HG03108 (cell line): ENCODE measurements around the gene DPEP1.
A peak's percentile ranks its signal among the peaks of the same experiment; 100 is the strongest.
"Not testable (repeated sequence)": the region's sequence is repeated elsewhere in the genome, so short reads cannot be mapped to it uniquely, and the experiment has no call there.

Experiments used
- ATAC-seq: cut with Tn5 transposase; IDR thresholded peaks from one replicate; pipeline ENCODE4 v1.9.1; 2021; ENCODE audit warnings: moderate library complexity; ENCODE audit not compliant: unreplicated experiment

Gene DPEP1

DNA sequence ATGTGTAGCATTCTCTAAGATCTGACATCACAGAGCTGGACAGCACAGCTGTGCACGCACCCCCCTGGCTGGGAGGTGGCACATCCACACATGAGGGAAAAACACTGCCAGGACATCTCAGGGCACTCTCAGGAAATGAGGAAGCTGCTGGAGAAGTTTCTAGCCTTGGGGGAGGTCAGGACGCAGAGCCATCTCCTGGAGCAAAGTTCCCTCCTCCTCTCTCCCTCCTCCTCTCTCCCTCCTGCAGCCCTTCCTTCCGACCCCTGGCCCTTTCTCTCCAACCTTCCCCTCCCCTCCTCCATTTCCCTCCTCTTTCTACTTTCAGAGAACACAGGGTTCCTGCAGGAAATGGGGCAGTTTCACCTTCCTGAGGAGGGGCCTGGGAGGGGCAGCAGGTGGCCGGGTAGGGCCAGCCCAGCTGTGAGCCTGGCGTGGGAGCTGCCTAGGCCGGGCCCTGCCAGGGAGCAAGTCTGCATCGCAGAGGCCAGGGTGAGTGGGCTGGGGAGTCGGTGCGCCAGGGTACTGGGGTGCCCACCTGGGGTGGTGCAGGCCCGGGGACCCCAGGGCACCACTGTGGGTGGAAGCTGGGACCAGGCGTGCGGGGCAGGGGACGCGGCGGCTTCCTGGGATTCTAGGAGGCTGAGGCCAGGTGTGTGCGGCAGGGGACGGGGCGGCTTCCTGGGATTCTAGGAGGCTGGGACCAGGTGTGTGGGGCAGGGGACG, at the start of gene DPEP1:
TSS of gene DPEP1 (plus strand) at position 412 of the 723 bp plus-strand sequence. CDS start 16,769 bp downstream, outside the sequence.
- ATAC-seq = no peak

- ATAC-seq = no peak
Observed at GRCh38 chr16:89564476-89565255, 48.8 kb upstream of the DPEP1 start.

GRCh38 chr16:89565256-89565505, 48.3 kb upstream of the DPEP1 start:
- no peak for ATAC-seq

GRCh38 chr16:89565506-89566372, 47.7 kb upstream of the DPEP1 start:
- no peak for ATAC-seq

DNA sequence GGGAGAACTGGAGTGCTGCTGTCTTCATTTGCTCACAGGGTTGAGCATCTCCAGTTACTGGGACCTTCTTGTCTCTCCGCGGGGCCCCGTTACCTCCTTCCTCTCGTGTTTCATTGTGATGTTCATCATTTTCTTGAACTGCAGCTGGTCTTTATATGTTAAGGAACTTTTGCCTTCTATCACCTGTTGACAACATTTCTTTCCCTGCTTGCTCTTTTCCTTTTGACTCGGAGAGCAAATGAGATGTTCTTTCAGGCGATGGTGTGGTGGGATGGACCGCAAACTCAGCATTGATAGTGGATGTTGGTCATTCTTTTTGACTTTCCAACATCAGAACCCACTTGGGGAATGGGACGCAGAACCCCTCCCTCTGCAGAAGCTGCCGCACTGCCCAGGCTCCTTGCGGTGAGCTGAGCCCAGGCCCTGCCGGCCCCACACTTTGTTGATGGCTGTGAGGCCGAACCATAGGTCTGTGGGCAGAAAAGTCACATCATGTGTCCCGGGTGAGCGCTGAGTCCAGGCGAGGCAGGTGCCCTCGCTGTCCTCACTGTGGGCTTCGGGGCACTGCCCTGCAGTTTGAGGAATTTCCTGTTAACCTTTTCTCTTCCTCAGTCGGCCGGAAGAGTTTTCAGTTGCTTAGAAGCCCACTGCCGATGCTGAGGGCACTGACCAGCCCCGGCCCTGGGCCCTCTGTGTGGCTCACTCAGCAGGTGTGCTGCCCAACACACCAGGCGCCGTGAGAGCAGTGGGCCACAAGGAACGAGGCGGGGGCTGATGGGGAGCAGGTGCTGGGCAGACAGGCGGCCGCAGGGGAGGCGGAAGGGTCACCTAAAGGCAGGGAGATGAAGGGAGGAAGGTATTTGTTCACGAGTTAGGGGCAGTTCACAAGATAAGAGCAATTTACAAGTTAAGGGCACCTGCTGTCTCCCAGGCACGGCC, 45.5 kb upstream of the DPEP1 start:
- no peak for ATAC-seq

DNA sequence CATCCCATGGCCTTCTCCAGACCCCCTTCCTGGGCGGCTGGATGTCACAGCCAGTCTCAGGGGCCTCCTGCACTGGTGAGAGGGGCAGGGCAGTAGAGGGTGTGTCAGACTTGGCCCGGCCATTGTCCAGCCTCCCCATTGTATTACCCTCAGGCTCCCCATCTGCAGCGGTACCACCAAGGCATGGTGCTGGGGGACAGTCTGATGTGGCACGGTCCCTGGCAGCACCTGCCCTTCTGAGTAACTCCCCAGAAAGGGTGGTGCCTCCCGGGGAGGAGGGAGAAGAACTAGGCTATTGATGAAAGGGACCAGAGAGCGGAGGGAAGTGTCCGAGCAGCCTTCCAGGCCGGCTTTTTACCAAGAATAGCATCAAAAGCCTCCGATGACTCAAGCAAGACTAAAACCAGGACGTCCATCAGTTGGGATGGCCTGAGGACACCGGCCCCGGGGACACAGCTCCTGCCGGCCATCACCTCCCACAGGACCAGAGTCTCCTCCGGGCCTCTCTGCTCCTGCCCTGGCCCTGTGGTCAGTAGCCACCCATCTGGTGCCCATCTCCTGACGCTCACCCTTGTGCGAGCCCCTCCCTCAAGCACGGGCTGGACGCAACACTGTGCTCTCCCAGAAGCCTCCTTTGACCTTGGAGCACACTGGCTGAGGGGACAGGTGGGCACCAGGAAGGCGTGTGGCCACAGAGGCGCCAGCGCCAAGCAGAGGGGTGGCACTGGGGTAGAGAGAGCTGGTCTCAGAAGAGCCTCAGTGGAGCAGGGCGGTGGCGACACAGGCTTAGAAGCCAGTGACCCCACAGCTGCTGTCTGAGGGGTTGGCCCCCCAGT, 43.7 kb upstream of the DPEP1 start:
- ATAC-seq = no peak

DNA sequence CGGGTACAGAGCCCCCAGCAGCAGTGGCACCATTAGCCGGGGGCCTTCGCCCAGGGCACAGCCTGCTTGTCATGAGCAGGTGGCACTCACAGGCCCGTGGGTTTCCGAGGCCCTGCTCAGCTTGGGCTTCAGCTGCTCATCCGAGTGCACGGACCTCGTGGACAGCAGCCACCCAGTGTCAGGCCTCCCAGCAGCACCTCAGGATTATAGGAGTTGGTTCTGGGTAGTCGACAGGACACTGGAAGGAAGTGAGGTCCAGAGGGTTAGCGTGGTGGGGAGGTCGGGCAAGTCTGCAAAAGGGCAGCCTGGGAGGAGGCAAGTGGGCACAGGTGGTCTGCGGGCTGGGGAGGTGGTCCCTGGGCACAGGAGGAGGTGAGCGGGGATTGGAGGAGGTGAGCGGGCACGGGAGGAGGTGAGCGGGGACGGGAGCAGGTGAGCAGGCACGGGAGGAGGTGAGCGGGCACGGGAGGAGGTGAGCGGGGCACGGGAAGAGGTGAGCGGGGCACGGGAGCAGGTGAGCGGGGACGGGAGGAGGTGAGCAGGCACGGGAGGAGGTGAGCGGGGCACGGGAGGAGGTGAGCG, 43.0 kb upstream of the DPEP1 start:
- ATAC-seq = no peak

DNA sequence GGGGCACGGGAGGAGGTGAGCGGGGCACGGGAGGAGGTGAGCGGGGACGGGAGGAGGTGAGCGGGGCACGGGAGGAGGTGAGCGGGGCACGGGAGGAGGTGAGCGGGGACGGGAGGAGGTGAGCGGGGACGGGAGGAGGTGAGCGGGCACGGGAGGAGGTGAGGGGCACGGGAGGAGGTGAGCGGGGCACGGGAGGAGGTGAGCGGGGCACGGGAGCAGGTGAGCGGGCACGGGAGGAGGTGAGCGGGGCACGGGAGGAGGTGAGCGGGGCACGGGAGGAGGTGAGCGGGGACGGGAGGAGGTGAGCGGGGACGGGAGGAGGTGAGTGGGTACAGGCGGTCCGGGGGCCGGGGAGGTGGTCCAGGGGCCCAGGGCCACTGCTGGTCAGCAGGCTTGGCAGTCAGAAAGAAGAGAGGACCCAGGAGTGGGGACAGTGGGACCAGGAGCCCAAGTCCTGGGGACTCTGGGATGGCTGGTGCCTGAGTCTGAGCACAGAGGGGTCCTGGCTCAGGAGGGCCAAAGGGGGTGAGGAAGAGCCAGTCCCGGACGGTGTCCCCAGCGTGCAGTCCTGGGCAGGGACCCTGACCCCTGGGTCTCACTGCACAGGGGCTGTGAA, 42.4 kb upstream of the DPEP1 start:
- ATAC-seq = not testable (repeated sequence)

- no peak for ATAC-seq
Observed at GRCh38 chr16:89571636-89572035, 41.8 kb upstream of the DPEP1 start.

DNA sequence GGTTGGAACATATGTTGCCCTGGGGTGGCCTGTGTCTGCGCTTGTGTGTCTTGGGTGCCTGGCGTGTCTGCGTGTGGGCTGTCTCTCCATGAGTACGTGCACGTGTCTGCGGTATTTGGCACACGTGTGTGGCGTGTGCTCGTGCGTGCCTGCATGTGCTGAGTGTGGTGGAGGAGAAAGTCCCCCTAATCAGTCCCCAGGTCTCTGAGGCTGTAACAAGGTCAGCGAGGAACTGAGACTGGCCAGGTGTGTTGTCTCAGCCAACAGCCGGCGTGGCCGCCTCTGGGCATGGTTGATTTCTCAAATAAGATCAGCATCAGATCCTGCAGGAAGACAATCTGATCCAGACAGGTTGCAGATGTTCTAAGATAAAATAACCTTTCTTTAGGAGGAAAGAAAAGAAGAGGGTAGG, 41.4 kb upstream of the DPEP1 start:
- ATAC-seq = no peak

DNA sequence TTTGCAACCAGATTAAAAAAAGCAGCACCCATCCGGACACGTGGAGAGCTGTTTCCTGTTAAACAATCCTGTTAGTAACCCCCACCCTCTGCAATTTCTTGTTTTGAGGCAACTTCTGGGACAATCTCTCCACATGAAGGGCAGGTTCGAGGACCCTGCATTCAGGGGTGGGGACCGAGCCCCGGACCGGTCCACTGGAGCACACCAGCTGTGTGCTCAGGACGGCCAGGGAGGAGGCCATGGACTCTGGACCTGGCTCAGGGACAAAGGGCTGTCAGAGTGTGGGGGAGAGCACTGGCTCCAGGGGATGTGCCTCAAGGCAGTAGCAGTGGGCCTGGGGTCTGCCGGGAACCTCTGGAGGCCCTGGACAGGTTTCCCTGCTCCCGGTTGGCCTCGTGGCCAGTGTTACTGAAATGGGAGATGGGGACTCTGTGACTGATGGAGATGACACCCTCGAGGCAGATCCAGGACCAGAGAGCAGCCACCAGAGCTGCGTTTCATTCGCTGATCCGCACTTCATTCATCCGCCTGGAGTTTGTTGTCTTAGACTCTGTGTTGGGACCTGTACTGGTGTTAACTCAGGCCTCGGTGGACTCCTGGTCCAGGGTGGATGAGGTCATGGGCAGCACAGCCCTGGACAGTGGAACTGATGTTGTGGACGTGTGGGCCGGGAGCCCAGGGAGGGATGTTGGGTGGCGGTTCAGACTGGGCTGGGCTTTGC, 40.8 kb upstream of the DPEP1 start:
- no peak for ATAC-seq

DNA sequence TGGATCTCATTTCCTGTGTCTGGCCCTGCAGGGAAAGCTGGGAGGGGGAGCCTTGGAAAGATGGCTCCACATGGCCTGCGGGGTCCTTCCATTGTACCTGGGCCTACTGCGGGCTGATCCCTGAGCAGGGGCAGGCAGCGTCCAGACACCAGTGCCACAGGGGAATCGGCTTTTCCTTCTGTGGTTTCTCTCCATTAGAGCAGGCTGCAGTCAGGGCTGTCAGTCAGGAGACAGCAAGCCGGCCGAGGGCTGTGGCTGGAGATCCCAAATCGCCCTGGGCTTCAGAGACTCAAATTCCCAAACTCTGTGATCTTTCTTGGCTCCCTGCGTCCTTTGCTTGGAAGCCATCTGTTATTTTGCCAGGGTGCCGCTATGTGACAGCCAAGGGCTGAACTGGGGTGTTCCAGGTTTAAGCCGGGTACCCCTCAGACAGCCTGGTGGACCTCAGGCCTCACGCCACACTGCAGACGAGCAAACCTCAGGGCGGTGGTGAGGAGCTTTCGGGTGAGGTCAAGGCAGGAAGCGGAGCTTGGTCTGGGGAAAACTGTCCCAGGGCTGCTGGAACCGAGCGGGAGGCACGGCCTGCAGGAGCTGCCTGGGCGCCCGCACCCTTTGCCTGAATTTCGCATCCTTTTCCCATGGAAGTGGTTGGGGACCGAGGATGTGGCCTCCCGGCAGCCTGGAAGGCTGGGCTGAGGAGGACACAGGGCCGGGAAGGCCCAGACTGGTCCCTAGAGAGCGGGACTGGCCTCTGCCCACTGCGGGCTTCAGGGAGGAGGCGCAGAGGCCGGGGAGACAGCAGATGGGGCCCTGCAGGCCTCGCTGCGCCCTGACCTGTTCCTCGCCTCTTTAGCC, 39.4 kb upstream of the DPEP1 start:
- no peak for ATAC-seq

DNA sequence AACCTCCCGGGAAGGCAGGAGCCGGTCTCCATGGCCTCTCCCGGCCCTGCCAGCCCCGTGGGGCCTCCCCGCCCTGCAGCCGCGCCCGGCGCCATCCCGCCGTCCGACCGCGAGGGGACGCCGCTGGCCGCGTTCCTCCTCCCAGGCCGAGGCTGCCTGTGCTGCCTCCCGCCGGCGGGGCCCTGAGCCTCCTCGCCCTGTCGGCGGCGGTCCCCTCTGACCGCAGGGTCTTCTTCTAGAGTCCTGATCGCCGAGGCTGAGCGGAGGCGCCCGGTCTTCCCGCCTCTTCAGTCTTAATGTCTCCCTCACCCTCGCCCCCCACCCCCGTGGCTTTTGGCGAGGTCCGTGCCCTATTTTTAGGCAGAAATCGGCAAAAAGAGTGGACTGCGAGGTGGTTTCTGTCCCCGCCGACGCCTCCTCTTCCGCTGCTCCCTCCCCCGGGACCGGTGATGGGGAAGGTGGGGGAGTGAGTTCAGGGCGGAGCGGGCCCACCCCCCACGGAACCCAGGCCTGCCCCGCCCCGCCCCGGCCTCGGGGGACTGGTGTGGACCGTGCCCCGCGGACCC, 38.7 kb upstream of the DPEP1 start:
- ATAC-seq = peak; percentile 46

DNA sequence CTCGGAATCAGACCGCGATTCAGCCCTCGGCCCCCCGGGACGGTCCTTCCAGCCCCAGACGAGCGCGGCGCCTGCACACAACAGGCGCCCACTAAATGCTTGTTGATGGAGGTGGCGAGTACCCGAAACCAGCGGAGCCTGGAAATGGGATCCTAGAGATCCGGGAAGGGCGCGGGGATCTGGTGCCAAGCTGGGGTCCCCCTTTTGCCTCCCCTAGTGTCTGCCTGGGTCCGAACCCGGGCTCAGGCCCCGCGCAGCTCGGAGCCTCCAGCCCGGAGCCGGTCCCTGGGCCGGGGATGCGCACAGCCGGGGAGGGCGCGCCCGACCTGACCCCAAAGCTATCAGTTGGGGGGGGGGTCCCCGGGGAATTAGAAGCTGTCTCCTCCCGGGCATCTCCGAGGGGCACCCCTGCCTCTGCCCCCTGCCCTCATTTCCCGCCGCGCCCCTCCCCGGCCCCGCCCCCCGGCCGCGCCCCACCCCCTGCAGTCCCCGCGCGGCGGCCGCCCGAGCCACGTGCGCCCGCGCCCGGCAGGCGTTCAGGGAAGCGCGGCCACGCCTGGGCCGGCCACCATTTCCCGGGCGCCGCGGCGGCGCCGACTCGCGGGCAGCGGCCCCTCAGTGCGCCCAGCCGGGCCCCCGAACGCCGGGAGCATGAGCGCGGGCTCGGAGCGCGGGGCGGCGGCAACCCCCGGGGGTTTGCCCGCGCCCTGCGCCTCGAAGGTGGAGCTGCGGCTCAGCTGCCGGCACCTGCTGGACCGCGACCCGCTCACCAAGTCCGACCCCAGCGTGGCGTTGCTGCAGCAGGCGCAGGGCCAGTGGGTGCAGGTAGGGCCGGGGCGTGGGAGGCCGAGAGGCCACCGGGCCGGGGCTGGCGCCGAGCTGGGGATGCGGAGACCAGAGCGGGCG, 37.9 kb upstream of the DPEP1 start, which contains the start of gene CPNE7:
TSS of gene CPNE7 (plus strand) at position 512 of the 906 bp plus-strand sequence. CDS start at position 652, 140 bp downstream.
- ATAC-seq = no peak

DNA sequence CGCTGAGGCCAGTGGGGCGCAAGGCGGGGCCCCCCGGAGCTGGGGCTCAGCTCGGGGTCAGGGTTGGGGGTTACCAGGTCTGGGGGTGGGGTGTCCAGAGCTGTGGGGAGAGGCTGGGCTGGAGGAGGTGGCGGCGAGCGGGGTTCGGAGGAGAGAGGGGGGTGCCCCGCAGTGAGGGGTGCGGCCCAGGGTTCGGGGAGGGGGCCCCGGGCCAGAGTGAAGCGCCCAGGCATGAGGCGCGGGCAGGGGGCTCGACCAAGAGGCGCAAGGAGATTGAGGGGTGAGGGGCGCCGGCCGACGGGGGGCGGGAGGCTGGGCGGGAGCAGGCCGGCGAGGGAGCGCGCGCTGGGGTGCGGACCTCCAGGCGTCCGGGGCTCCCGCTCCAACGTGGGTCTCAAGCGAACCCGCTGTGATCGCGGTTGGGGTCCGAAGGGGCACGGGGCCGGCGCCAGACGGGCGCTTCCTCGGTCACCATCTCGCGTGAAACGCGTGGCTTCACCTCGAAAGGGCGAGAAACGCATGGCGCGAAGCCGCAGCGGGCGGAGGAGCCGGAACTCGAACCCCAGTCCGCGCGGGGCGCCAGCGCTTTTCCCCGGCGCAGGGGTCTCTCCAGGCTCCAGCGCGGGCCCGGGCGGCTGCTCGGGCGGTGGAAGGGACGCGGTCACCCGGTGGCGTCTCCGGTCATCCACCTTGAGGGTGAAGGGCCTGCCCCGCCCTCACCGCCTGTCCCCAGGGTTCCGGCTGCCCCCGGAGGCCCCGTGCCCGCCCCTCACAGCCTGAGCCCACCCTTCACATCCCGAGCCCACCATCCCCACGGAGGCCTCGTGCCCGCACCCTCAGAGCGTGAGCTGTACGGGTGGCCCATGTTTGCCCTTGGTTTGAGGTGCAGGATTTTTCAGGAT, 37.0 kb upstream of the DPEP1 start:
- ATAC-seq = no peak
